GM18511 (cell line): ENCODE data around the gene TOM1L2.

Experiments used
- ATAC-seq: cut with Tn5 transposase; IDR thresholded peaks from one replicate; pipeline ENCODE4 v1.9.1; 2021; ENCODE audit warnings: mild to moderate bottlenecking, moderate library complexity; ENCODE audit not compliant: unreplicated experiment

Gene TOM1L2

GRCh38 chr17:17880577-17881196 lies 91.5 kb downstream of the TOM1L2 start:
- ATAC-seq = no peak

- no peak for ATAC-seq
Measured at GRCh38 chr17:17877529-17878358, 94.5 kb downstream of the TOM1L2 start.

- no peak for ATAC-seq
Measured at GRCh38 chr17:17876959-17877528, 95.2 kb downstream of the TOM1L2 start.

GRCh38 chr17:17874478-17874877 lies 97.7 kb downstream of the TOM1L2 start:
- no peak for ATAC-seq

GRCh38 chr17:17873450-17873991 lies 98.7 kb downstream of the TOM1L2 start:
- no peak for ATAC-seq

- no peak for ATAC-seq
Measured at GRCh38 chr17:17872547-17873345, 99.5 kb downstream of the TOM1L2 start.

GRCh38 chr17:17871913-17872312 lies 100.3 kb downstream of the TOM1L2 start:
- no peak for ATAC-seq

GRCh38 chr17:17870247-17870646 lies 102.0 kb downstream of the TOM1L2 start:
- ATAC-seq = no peak

- ATAC-seq = no peak
Measured at GRCh38 chr17:17868641-17869522, 103.3 kb downstream of the TOM1L2 start.

GRCh38 chr17:17866897-17867296 lies 105.3 kb downstream of the TOM1L2 start:
- no peak for ATAC-seq

GRCh38 chr17:17866425-17866824 lies 105.8 kb downstream of the TOM1L2 start:
- ATAC-seq = no peak

- ATAC-seq = no peak
Measured at GRCh38 chr17:17865035-17865434, 107.2 kb downstream of the TOM1L2 start.

- ATAC-seq = no peak
Measured at GRCh38 chr17:17860766-17861107, 111.5 kb downstream of the TOM1L2 start.

GRCh38 chr17:17859909-17860765 lies 112.1 kb downstream of the TOM1L2 start:
- no peak for ATAC-seq

- ATAC-seq = no peak
Measured at GRCh38 chr17:17857496-17857895, 114.7 kb downstream of the TOM1L2 start.

- ATAC-seq = no peak
Measured at GRCh38 chr17:17856386-17856785, 115.8 kb downstream of the TOM1L2 start.

GRCh38 chr17:17855976-17856375 lies 116.2 kb downstream of the TOM1L2 start:
- no peak for ATAC-seq

- no peak for ATAC-seq
Measured at GRCh38 chr17:17853811-17854447, 118.3 kb downstream of the TOM1L2 start.

GRCh38 chr17:17852930-17853329 lies 119.3 kb downstream of the TOM1L2 start:
- no peak for ATAC-seq
